Neuronal stem cell (in vitro differentiated cells): ENCODE results near the gene SNRNP70.
A peak's percentile ranks its signal among the peaks of the same experiment; 100 is the strongest.

Experiments
- DNase-seq: peaks from one replicate; pipeline ENCODE4 v3.0.0-alpha.2; 2013; ENCODE audit warnings: low spot score
- H2AFZ ChIP-seq: one replicate; pipeline ENCODE4 v1.6.1; 2013; ENCODE audit warnings: mild to moderate bottlenecking, low read length, inconsistent platforms
- H2AK5ac ChIP-seq: 2 replicates; pipeline ENCODE4 v1.6.1; 2013; ENCODE audit warnings: low read depth, mild to moderate bottlenecking, inconsistent platforms, low read length, moderate library complexity, mixed read lengths
- H2BK120ac ChIP-seq: 2 replicates; pipeline ENCODE4 v1.6.1; 2013; ENCODE audit warnings: low read depth, mild to moderate bottlenecking, inconsistent platforms, low read length, moderate library complexity, mixed read lengths
- H2BK12ac ChIP-seq: one replicate; pipeline ENCODE4 v1.6.1; 2013; ENCODE audit warnings: low read length, inconsistent platforms
- H2BK15ac ChIP-seq: 2 replicates; pipeline ENCODE4 v1.6.1; 2013; ENCODE audit warnings: mild to moderate bottlenecking, low read length, inconsistent platforms, mixed read lengths
- H2BK5ac ChIP-seq: one replicate; pipeline ENCODE4 v1.6.1; 2013; ENCODE audit warnings: inconsistent platforms, mild to moderate bottlenecking, low read length, moderate library complexity
- H3K14ac ChIP-seq: one replicate; pipeline ENCODE4 v1.6.1; 2013; ENCODE audit warnings: low read length, inconsistent platforms
- H3K18ac ChIP-seq: 2 replicates; pipeline ENCODE4 v1.6.1; 2013; ENCODE audit warnings: low read length, inconsistent platforms
- H3K23ac ChIP-seq: 2 replicates; pipeline ENCODE4 v1.6.1; 2013; ENCODE audit warnings: low read depth, mild to moderate bottlenecking, mixed read lengths, low read length, inconsistent platforms; ENCODE audit not compliant: poor library complexity
- H3K27ac ChIP-seq: replicated peaks from 3 replicates; pipeline ENCODE4 v1.5.1; 2013; ENCODE audit warnings: low read length, inconsistent platforms
- H3K27me3 ChIP-seq, 3 experiments: 2 replicates each; pipeline ENCODE4 v1.6.1; 2013; ENCODE audit warnings: low read length in 3 of 3, mild to moderate bottlenecking in 2 of 3, inconsistent platforms in 1 of 3, low read depth in 1 of 3, mixed read lengths in 1 of 3, moderate library complexity in 1 of 3; ENCODE audit not compliant: control insufficient read depth in 3 of 3, insufficient read depth in 3 of 3
- H3K36me3 ChIP-seq, 2 donors: replicated peaks in 1 of 2; 2 replicates each; pipeline ENCODE4 v1.6.1; 2013; ENCODE audit warnings: low read length in 2 of 2; ENCODE audit not compliant: control insufficient read depth in 2 of 2, insufficient read depth in 2 of 2
- H3K4ac ChIP-seq: 2 replicates; pipeline ENCODE4 v1.6.1; 2013; ENCODE audit warnings: inconsistent platforms, mild to moderate bottlenecking, low read length, moderate library complexity
- H3K4me1 ChIP-seq, 2 donors: 1 replicate in 1 of 2; 2 replicates in 1 of 2; pipeline ENCODE4 v1.6.1; 2013; ENCODE audit warnings: low read length in 2 of 2, low read depth in 1 of 2; ENCODE audit not compliant: control insufficient read depth in 2 of 2, insufficient read depth in 1 of 2
- H3K4me2 ChIP-seq: one replicate; pipeline ENCODE4 v1.6.1; 2013; ENCODE audit warnings: mild to moderate bottlenecking, low read length, inconsistent platforms; ENCODE audit not compliant: insufficient read depth, poor library complexity, severe bottlenecking
- H3K4me3 ChIP-seq, 2 donors: 2 replicates each; pipeline ENCODE4 v1.5.1; 2013; ENCODE audit warnings: low read length in 2 of 2, mild to moderate bottlenecking in 2 of 2, inconsistent platforms in 1 of 2, moderate library complexity in 1 of 2
- H3K79me1 ChIP-seq: one replicate; pipeline ENCODE4 v1.6.1; 2013; ENCODE audit warnings: low read depth, mild to moderate bottlenecking, inconsistent platforms, low read length, moderate library complexity
- H3K9ac ChIP-seq: one replicate; pipeline ENCODE4 v1.6.1; 2013; ENCODE audit warnings: mild to moderate bottlenecking, low read depth, low read length, inconsistent platforms; ENCODE audit not compliant: poor library complexity
- H3K9me3 ChIP-seq, 2 donors: replicated peaks in 1 of 2; 2 replicates each; pipeline versions ENCODE3 to v1.6.1; 2013; ENCODE audit warnings: low read length in 2 of 2, mild to moderate bottlenecking in 2 of 2, inconsistent platforms in 1 of 2, low read depth in 1 of 2, mixed read lengths in 1 of 2, moderate library complexity in 1 of 2; ENCODE audit not compliant: control insufficient read depth in 2 of 2, insufficient read depth in 1 of 2
- H4K8ac ChIP-seq: one replicate; pipeline ENCODE4 v1.6.1; 2013; ENCODE audit warnings: low read depth, mild to moderate bottlenecking, inconsistent platforms, low read length, moderate library complexity
- H4K91ac ChIP-seq: one replicate; pipeline ENCODE4 v1.6.1; 2013; ENCODE audit warnings: low read length, low read depth, mild to moderate bottlenecking, inconsistent platforms; ENCODE audit not compliant: poor library complexity
- WGBS, 2 donors: extraction: QIAGEN DNeasy Blood & Tissue Kit; methylation state at CpG; one replicate each; pipeline ENCODE4 v1.1.7; 2013; ENCODE audit warnings: missing lambda C conversion rate in 2 of 2, mixed read lengths in 1 of 2; ENCODE audit not compliant: insufficient read length in 2 of 2, insufficient replicate concordance in 1 of 2; ENCODE audit errors: extremely low coverage in 2 of 2; 5-methylcytosine and 5-hydroxymethylcytosine counted together

Gene SNRNP70

GRCh38 chr19:49067554-49067953 lies 17.7 kb upstream of the SNRNP70 start:
- H3K4me1 ChIP-seq: peaks cover 9 to 10% of the 10 kb centered on the region in 2 donors
- no peaks in the 10 kb centered on the region for H3K79me1 ChIP-seq
- H2BK15ac ChIP-seq: no peak overlapping the region
- H2AK5ac ChIP-seq: no peak overlapping the region
- H3K27ac ChIP-seq: no peak overlapping the region
- H3K36me3 ChIP-seq: no peaks in the 10 kb centered on the region
- no peak overlapping the region for H2BK120ac ChIP-seq
- peaks cover 10 to 80% (median 53%) of the 10 kb centered on the region in 3 experiments for H3K27me3 ChIP-seq
- H3K9me3 ChIP-seq: peaks cover 12 to 17% of the 10 kb centered on the region in 2 donors
- H2BK5ac ChIP-seq: no peak overlapping the region
- no peak overlapping the region for H3K4me2 ChIP-seq
- H3K23ac ChIP-seq: no peak overlapping the region
- no peak overlapping the region for H3K14ac ChIP-seq
- H3K9ac ChIP-seq: peak overlapping the region; percentile 44
- H4K8ac ChIP-seq: no peak overlapping the region
- no peak for DNase-seq
- H3K4me3 ChIP-seq: no peak overlapping the region
- H3K18ac ChIP-seq: peak overlapping the region; percentile 28
- no CpG with 5 or more reads among the region's 3 CpGs for WGBS, 2 donors
- no peak overlapping the region for H3K4ac ChIP-seq
- no peak overlapping the region for H2BK12ac ChIP-seq
- H4K91ac ChIP-seq: no peak overlapping the region
- no peak overlapping the region for H2AFZ ChIP-seq

GRCh38 chr19:49069026-49069425 lies 16.2 kb upstream of the SNRNP70 start:
- peaks cover 17 to 84% (median 68%) of the 10 kb centered on the region in 3 experiments for H3K27me3 ChIP-seq
- WGBS, 2 donors: no CpG with 5 or more reads among the region's 9 CpGs
- no peak overlapping the region for H3K27ac ChIP-seq

GRCh38 chr19:49070416-49070815 lies 14.8 kb upstream of the SNRNP70 start:
- H2BK120ac ChIP-seq: no peak overlapping the region
- H3K27me3 ChIP-seq: peaks cover 17 to 79% (median 69%) of the 10 kb centered on the region in 3 experiments

More at GRCh38 chr19:49069026-49069425, 16.2 kb upstream of the SNRNP70 start:
- Histone ChIP-seq H3K14ac (no peak overlapping the region), H2AFZ (no peak overlapping the region), H3K36me3 (no peaks in the 10 kb centered on the region), H2BK120ac (no peak overlapping the region), H2AK5ac (peak overlapping the region; percentile 20), H3K9ac (no peak overlapping the region), H3K4me2 (no peak overlapping the region), H3K4me3 (no peak overlapping the region), H3K4me1 (peaks cover 9 to 10% of the 10 kb centered on the region in 2 donors), H2BK15ac (no peak overlapping the region), H2BK12ac (no peak overlapping the region), H3K18ac (no peak overlapping the region), H4K91ac (no peak overlapping the region), H3K9me3 (peaks cover 12 to 17% of the 10 kb centered on the region in 2 donors), H2BK5ac (no peak overlapping the region), H3K4ac (no peak overlapping the region), H4K8ac (no peak overlapping the region), H3K23ac (no peak overlapping the region), H3K79me1 (no peaks in the 10 kb centered on the region)
- no peak for DNase-seq

GRCh38 chr19:49071860-49072547 lies 13.2 kb upstream of the SNRNP70 start:
- peak overlapping the region; percentile 30 for H3K9ac ChIP-seq
- no peak overlapping the region for H2BK120ac ChIP-seq
- no CpG with 5 or more reads among the region's 93 CpGs for WGBS, 2 donors
- H3K79me1 ChIP-seq: no peaks in the 10 kb centered on the region
- H2BK15ac ChIP-seq: no peak overlapping the region
- H4K91ac ChIP-seq: no peak overlapping the region
- peaks cover 17 to 63% (median 54%) of the 10 kb centered on the region in 3 experiments for H3K27me3 ChIP-seq
- no peak overlapping the region for H3K27ac ChIP-seq
- no peaks in the 10 kb centered on the region for H3K4me1 ChIP-seq
- H3K14ac ChIP-seq: peak overlapping the region; percentile 8
- DNase-seq: peak; percentile 48
- H3K23ac ChIP-seq: peak overlapping the region; percentile 96
- H2BK12ac ChIP-seq: no peak overlapping the region
- H2AFZ ChIP-seq: peak overlapping the region; percentile 79
- H2BK5ac ChIP-seq: no peak overlapping the region
- H3K4me2 ChIP-seq: peak overlapping the region; percentile 11
- no peak overlapping the region for H4K8ac ChIP-seq
- H2AK5ac ChIP-seq: peak overlapping the region; percentile 90
- peaks cover 12 to 17% of the 10 kb centered on the region in 2 donors for H3K9me3 ChIP-seq
- H3K36me3 ChIP-seq: no peaks in the 10 kb centered on the region
- peak overlapping the region; percentile 87 for H3K18ac ChIP-seq
- H3K4ac ChIP-seq: no peak overlapping the region
- peak overlapping the region in 1 of 2 donors; percentile 0 for H3K4me3 ChIP-seq

More at GRCh38 chr19:49070416-49070815, 14.8 kb upstream of the SNRNP70 start:
- Histone ChIP-seq H3K23ac (no peak overlapping the region), H2BK12ac (no peak overlapping the region), H4K91ac (no peak overlapping the region), H3K14ac (peak overlapping the region; percentile 71), H3K9ac (no peak overlapping the region), H2BK5ac (no peak overlapping the region), H2AK5ac (peak overlapping the region; percentile 30), H3K4me1 (peaks cover 2 to 5% of the 10 kb centered on the region in 2 donors), H3K4me2 (no peak overlapping the region), H3K4me3 (no peak overlapping the region), H2AFZ (no peak overlapping the region), H3K79me1 (no peaks in the 10 kb centered on the region), H3K9me3 (peaks cover 12 to 17% of the 10 kb centered on the region in 2 donors), H3K27ac (no peak overlapping the region), H3K18ac (no peak overlapping the region), H3K36me3 (no peaks in the 10 kb centered on the region), H2BK15ac (peak overlapping the region; percentile 12), H4K8ac (no peak overlapping the region), H3K4ac (no peak overlapping the region)
- no peak for DNase-seq
- WGBS, 2 donors: no CpG with 5 or more reads among the region's 21 CpGs
